HG02973 (cell line): ENCODE results near the gene NPTN.
"Not testable (repeated sequence)": the region's sequence is repeated elsewhere in the genome, so short reads cannot be mapped to it uniquely, and the experiment has no call there.

Experiments used
- ATAC-seq: cut with Tn5 transposase; IDR thresholded peaks from one replicate; pipeline ENCODE4 v1.9.1; 2021; ENCODE audit warnings: moderate library complexity; ENCODE audit not compliant: unreplicated experiment

Gene NPTN

DNA sequence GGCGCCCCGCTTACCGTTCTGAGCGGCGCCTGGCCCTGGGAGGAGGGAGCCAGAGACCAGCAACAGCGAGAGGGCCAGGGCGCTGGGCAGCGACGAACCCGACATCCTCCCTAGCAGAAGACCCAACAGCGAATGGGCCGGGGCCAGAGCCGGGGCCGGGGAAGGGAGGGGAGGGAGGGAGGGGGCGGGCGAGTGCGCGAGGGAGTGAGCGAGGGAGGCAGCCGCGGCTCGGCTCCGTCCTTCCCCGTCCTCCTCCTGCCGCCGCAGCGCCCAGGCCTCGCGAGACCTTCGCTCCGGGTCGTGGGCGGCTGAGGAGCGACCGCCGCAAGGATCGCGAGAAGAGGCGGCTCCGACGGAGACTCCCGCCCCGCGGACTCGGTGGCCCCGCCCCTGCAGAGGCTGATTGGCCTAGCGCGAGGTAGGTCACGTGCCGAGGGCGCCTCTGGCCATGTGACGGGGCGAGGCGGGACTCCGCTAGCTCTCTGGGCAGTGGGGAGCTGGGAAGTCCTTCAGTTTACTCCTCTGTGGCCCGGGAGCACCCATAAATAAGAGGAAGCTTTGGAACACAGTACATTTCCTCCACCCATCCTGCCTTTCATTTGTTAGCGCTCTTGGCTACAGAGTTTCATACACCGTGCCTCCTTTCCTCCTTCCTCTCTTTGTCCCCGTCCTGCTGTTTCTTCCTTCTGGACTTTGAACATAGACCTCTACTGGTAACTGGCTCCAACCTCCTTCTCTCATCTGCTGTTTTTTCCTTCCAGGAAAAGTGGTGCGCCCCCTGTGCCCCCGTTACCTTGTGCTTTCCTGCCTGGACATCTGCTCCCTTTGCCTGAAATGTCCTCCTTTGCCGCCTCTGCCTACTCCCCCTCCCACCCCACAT lies at the start of gene NPTN:
Gene NPTN (minus strand): TSS at position 279 of the 880 bp plus-strand sequence. CDS start 174 bp downstream, at position 105.
- peak; percentile 80 for ATAC-seq

- no peak for ATAC-seq
These were observed 49.5 kb upstream of the NPTN start for GRCh38 chr15:73682600-73683090.

- no peak for ATAC-seq
These were observed 48.8 kb upstream of the NPTN start for GRCh38 chr15:73681856-73682599.

DNA sequence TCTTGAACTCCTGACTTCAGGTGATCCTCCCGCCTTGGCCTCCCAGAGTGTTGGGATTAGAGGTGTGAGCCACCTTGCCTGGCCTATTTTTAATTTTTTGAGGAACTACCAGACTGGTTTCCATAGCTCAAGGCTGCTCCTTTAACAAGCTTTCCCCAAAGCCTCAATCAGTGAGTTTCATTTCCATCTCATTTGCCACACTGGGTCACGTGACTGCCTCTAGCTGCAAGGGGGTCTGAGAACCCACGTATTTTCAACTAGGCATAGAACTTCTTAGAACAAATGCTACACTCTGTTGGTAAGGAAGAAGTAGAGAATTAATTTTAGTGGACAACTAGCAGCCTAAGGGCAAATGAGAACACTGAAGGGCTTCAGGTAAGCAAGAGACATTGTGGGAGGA lies 47.9 kb upstream of the NPTN start:
- ATAC-seq = no peak

- no peak for ATAC-seq
These were observed 47.4 kb upstream of the NPTN start for GRCh38 chr15:73680549-73680948.

DNA sequence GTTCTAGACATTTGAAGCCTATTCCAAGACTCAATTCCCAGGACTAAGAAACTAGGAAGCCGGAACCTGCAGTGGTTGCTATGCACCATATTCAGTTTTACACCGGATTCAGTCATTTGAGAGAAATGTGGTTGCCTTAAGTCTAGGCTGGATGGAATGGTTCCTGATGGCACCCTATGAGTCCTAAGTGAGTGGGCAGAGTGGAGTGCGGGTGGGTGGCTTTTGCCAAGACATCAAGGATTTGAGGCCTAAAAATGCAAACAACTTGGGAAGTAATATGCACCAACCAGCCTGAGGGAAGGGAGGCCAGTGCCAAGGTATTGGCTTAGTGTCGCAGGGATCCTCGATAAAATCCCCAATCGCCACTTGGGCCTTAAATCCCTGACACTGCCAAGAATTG lies 46.8 kb upstream of the NPTN start:
- no peak for ATAC-seq

DNA sequence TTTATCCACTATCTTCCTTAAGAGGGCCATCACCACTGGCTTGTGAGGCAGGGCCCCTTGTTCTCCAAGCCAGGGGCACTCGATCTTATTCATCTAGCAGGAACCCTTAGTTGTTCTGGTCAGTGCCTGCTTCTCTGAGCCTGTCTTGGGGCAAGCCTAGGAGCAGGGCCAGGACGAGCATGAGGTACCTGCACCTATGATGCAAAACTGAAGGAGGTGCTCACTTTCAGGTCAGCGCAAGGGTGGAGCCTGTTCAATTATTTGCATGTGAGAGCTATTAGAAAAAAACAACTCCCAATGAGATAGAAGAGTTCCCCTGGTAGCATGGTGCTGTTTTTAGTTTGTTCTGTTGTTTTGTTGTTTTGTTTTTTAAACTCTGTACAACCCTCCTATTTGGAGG lies 46.0 kb upstream of the NPTN start:
- ATAC-seq = no peak

- no peak for ATAC-seq
These were observed 45.3 kb upstream of the NPTN start for GRCh38 chr15:73678498-73678897.

- ATAC-seq = no peak
These were observed 44.5 kb upstream of the NPTN start for GRCh38 chr15:73677733-73678132.

- ATAC-seq = no peak
These were observed 44.0 kb upstream of the NPTN start for GRCh38 chr15:73677146-73677607.

DNA sequence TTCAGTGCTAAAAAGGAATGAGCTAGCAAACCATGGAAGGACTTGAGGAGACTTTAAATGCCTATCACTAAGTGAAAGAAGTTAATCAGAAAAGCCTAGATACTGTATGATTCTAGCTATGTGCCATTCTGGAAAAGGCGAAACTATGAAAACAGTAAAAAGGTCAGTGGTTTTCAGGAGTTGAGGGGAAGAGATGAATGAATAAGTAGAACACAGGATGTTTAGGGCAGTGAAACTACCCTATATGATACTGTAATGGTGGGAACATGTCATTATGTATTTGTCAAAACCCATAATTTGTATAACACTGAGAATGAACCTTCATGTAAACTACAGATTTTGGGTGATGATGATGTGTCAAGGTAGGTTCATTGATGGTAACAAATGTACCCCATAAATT lies 41.4 kb upstream of the NPTN start:
- ATAC-seq = no peak

- ATAC-seq = no peak
These were observed 27.3 kb upstream of the NPTN start for GRCh38 chr15:73660455-73660854.

DNA sequence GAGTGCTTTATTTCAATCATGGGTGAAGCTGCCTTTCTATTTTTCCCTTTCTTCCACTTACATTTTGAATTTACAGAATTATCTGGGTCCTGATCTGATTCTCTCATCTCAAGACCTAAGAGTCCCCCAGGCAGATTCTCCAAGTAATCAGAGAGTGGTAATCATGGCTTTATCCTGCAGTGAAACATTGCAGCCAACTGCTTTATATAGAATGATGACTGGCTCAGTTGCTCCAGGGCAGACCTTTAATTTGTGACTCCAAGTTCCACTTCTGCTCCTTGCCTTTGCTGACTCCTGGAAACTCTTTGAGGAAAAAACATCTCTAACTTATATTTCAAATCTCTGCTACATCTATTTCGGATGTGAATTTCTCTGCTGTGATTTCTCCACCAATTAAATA lies 25.5 kb upstream of the NPTN start:
- no peak for ATAC-seq

DNA sequence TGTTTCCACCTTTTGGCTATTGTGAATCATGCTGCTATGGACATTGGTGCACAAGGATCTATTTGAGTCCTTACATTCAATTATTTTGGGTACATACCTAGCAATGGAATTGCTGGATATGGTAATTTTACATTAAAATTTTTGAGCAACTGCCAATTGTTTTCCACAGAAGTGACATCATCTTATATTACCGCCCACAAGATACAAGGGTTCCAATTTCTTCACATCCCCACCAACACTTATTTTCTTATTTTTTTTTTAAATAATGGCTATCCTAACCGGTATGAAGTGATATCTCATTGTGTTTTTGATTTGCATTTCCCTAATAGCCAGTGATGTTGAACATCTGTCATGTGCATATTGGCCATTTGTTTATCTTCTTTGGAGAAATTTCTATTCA lies 22.5 kb upstream of the NPTN start:
- no peak for ATAC-seq

DNA sequence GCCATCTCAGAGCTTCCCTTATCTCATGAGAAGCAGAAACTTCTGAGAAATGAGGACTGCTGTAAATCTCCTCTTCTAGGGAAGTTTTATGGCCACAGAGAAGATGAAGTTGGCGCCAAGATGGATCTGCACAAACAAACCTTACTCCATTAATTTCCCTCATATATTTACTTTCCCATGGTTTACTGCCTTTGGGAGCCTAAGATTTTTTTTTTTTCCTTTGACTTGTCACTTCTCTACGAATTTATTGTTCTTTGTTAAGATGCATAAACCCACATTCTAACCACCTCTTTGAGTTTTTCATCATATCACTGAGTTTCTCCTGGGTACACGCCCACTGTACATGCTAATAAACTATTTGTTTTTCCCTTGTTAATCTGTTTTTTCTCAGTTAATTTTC lies 21.5 kb upstream of the NPTN start:
- no peak for ATAC-seq

GRCh38 chr15:73650416-73651126 lies 17.4 kb upstream of the NPTN start:
- no peak for ATAC-seq

- ATAC-seq = no peak
These were observed 14.8 kb upstream of the NPTN start for GRCh38 chr15:73648014-73648295.

- no peak for ATAC-seq
These were observed 14.2 kb upstream of the NPTN start for GRCh38 chr15:73647259-73648013.

- not testable (repeated sequence) for ATAC-seq
These were observed 6.3 kb upstream of the NPTN start for GRCh38 chr15:73639464-73639863.

DNA sequence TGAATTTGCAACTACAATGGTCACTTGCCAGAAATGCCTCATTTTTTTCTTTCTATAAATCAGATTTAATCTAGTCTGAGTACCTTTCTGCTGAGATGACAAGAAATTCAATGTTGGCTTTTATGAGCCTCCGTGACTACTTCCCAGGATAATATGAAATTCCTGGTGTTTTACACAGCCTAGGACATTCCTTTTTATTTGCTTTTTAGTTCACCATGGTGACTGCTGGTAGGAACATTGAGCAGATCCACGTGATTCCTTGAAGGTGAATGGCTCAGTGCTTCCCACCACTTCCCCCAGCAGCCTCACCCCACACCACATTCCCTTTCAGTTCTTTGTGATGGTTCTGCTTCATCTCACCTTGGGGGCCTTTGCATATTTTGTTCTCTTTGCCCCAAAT lies 4.3 kb upstream of the NPTN start:
- ATAC-seq = no peak

DNA sequence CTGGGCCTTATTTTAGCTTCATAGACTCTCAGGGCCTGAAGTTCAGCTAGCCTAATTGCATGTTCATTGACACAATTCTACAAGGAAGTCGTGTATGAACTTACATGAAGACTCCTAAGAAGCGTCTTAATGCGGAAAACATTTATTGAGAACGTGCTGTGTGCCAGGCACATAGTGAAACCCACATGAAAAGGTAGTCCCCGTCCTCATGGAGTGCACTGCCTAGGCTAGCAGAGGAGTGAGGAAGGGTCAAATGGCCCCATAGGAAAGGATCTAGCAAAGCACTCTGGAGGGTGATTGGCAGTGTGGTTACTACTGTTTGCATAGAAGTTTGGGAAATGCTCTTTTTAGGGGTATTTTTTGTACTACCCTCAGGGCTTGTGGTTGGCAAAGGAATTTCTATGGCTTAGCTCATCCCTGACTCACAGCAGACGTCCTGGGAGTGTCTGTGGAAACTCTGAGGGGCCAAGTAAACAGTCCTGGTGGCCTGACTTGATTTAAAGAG lies 854 bp upstream of the NPTN start:
- no peak for ATAC-seq
